GM13976 (cell line): ENCODE measurements around the gene PLEKHM3.
A peak's percentile ranks its signal among the peaks of the same experiment; 100 is the strongest.

Experiments
- DNase-seq: peaks from one replicate; pipeline ENCODE4 v3.0.0; 2012; ENCODE audit warnings: low spot score
- CTCF ChIP-seq: IDR thresholded peaks from 2 replicates; pipeline ENCODE4 v1.5.1; 2012; ENCODE audit warnings: borderline replicate concordance, mild to moderate bottlenecking; ENCODE audit not compliant: insufficient read depth; ENCODE audit errors: extremely low read depth, missing control alignments, control extremely low read depth
- in situ Hi-C: fragments of 300-500 bp; cut with MboI; formaldehyde crosslinking; loops from one replicate; pipeline ENCODE4 v1.12.0; 2022; ENCODE audit warnings: low sequenced_read_pairs, mixed read lengths, inconsistent platforms; ENCODE audit not compliant: unreplicated experiment

Gene PLEKHM3

GRCh38 chr2:207892716-207893402 is 132.5 kb downstream of the PLEKHM3 start:
- DNase-seq: no peak
- in situ Hi-C loops: no loop called here
- no peak for TF ChIP-seq CTCF

- in situ Hi-C loops: no loop called here
- no peak for DNase-seq
- TF ChIP-seq CTCF: no peak
These were observed 134.1 kb downstream of the PLEKHM3 start for GRCh38 chr2:207891086-207891844.

- DNase-seq: no peak
- no peak for TF ChIP-seq CTCF
- in situ Hi-C loops: no loop called here
These were observed 137.8 kb downstream of the PLEKHM3 start for GRCh38 chr2:207887500-207887899.

- no peak for TF ChIP-seq CTCF
- DNase-seq: no peak
- in situ Hi-C loops: no loop called here
These were observed 140.3 kb downstream of the PLEKHM3 start for GRCh38 chr2:207885010-207885409.

GRCh38 chr2:207884127-207884526 is 141.2 kb downstream of the PLEKHM3 start:
- TF ChIP-seq CTCF: no peak
- in situ Hi-C loops: no loop called here

GRCh38 chr2:207883002-207883780 is 142.1 kb downstream of the PLEKHM3 start:
- in situ Hi-C loops: no loop called here
- peak; percentile 18 for DNase-seq
- TF ChIP-seq CTCF: no peak

More at GRCh38 chr2:207884127-207884526, 141.2 kb downstream of the PLEKHM3 start:
- DNase-seq: no peak
